Neuronal stem cell (in vitro differentiated cells): ENCODE data around the gene PLEKHG3.
A peak's percentile ranks its signal among the peaks of the same experiment; 100 is the strongest.

Source experiments
- DNase-seq: peaks from one replicate; pipeline ENCODE4 v3.0.0-alpha.2; 2013; ENCODE audit warnings: low spot score
- H2AFZ ChIP-seq: one replicate; pipeline ENCODE4 v1.6.1; 2013; ENCODE audit warnings: mild to moderate bottlenecking, low read length, inconsistent platforms
- H2AK5ac ChIP-seq: 2 replicates; pipeline ENCODE4 v1.6.1; 2013; ENCODE audit warnings: low read depth, mild to moderate bottlenecking, inconsistent platforms, low read length, moderate library complexity, mixed read lengths
- H2BK120ac ChIP-seq: 2 replicates; pipeline ENCODE4 v1.6.1; 2013; ENCODE audit warnings: low read depth, mild to moderate bottlenecking, inconsistent platforms, low read length, moderate library complexity, mixed read lengths
- H2BK12ac ChIP-seq: one replicate; pipeline ENCODE4 v1.6.1; 2013; ENCODE audit warnings: low read length, inconsistent platforms
- H2BK15ac ChIP-seq: 2 replicates; pipeline ENCODE4 v1.6.1; 2013; ENCODE audit warnings: mild to moderate bottlenecking, low read length, inconsistent platforms, mixed read lengths
- H2BK5ac ChIP-seq: one replicate; pipeline ENCODE4 v1.6.1; 2013; ENCODE audit warnings: inconsistent platforms, mild to moderate bottlenecking, low read length, moderate library complexity
- H3K14ac ChIP-seq: one replicate; pipeline ENCODE4 v1.6.1; 2013; ENCODE audit warnings: low read length, inconsistent platforms
- H3K18ac ChIP-seq: 2 replicates; pipeline ENCODE4 v1.6.1; 2013; ENCODE audit warnings: low read length, inconsistent platforms
- H3K23ac ChIP-seq: 2 replicates; pipeline ENCODE4 v1.6.1; 2013; ENCODE audit warnings: low read depth, mild to moderate bottlenecking, mixed read lengths, low read length, inconsistent platforms; ENCODE audit not compliant: poor library complexity
- H3K27ac ChIP-seq: replicated peaks from 3 replicates; pipeline ENCODE4 v1.5.1; 2013; ENCODE audit warnings: low read length, inconsistent platforms
- H3K27me3 ChIP-seq, 3 experiments: 2 replicates each; pipeline ENCODE4 v1.6.1; 2013; ENCODE audit warnings: low read length in 3 of 3, mild to moderate bottlenecking in 2 of 3, inconsistent platforms in 1 of 3, low read depth in 1 of 3, mixed read lengths in 1 of 3, moderate library complexity in 1 of 3; ENCODE audit not compliant: control insufficient read depth in 3 of 3, insufficient read depth in 3 of 3
- H3K36me3 ChIP-seq, 2 donors: replicated peaks in 1 of 2; 2 replicates each; pipeline ENCODE4 v1.6.1; 2013; ENCODE audit warnings: low read length in 2 of 2; ENCODE audit not compliant: control insufficient read depth in 2 of 2, insufficient read depth in 2 of 2
- H3K4ac ChIP-seq: 2 replicates; pipeline ENCODE4 v1.6.1; 2013; ENCODE audit warnings: inconsistent platforms, mild to moderate bottlenecking, low read length, moderate library complexity
- H3K4me1 ChIP-seq, 2 donors: 1 replicate in 1 of 2; 2 replicates in 1 of 2; pipeline ENCODE4 v1.6.1; 2013; ENCODE audit warnings: low read length in 2 of 2, low read depth in 1 of 2; ENCODE audit not compliant: control insufficient read depth in 2 of 2, insufficient read depth in 1 of 2
- H3K4me2 ChIP-seq: one replicate; pipeline ENCODE4 v1.6.1; 2013; ENCODE audit warnings: mild to moderate bottlenecking, low read length, inconsistent platforms; ENCODE audit not compliant: insufficient read depth, poor library complexity, severe bottlenecking
- H3K4me3 ChIP-seq, 2 donors: 2 replicates each; pipeline ENCODE4 v1.5.1; 2013; ENCODE audit warnings: low read length in 2 of 2, mild to moderate bottlenecking in 2 of 2, inconsistent platforms in 1 of 2, moderate library complexity in 1 of 2
- H3K79me1 ChIP-seq: one replicate; pipeline ENCODE4 v1.6.1; 2013; ENCODE audit warnings: low read depth, mild to moderate bottlenecking, inconsistent platforms, low read length, moderate library complexity
- H3K9ac ChIP-seq: one replicate; pipeline ENCODE4 v1.6.1; 2013; ENCODE audit warnings: mild to moderate bottlenecking, low read depth, low read length, inconsistent platforms; ENCODE audit not compliant: poor library complexity
- H3K9me3 ChIP-seq, 2 donors: replicated peaks in 1 of 2; 2 replicates each; pipeline versions ENCODE3 to v1.6.1; 2013; ENCODE audit warnings: low read length in 2 of 2, mild to moderate bottlenecking in 2 of 2, inconsistent platforms in 1 of 2, low read depth in 1 of 2, mixed read lengths in 1 of 2, moderate library complexity in 1 of 2; ENCODE audit not compliant: control insufficient read depth in 2 of 2, insufficient read depth in 1 of 2
- H4K8ac ChIP-seq: one replicate; pipeline ENCODE4 v1.6.1; 2013; ENCODE audit warnings: low read depth, mild to moderate bottlenecking, inconsistent platforms, low read length, moderate library complexity
- H4K91ac ChIP-seq: one replicate; pipeline ENCODE4 v1.6.1; 2013; ENCODE audit warnings: low read length, low read depth, mild to moderate bottlenecking, inconsistent platforms; ENCODE audit not compliant: poor library complexity
- WGBS, 2 donors: extraction: QIAGEN DNeasy Blood & Tissue Kit; methylation state at CpG; one replicate each; pipeline ENCODE4 v1.1.7; 2013; ENCODE audit warnings: missing lambda C conversion rate in 2 of 2, mixed read lengths in 1 of 2; ENCODE audit not compliant: insufficient read length in 2 of 2, insufficient replicate concordance in 1 of 2; ENCODE audit errors: extremely low coverage in 2 of 2; 5-methylcytosine and 5-hydroxymethylcytosine counted together

PLEKHG3 gene

DNA sequence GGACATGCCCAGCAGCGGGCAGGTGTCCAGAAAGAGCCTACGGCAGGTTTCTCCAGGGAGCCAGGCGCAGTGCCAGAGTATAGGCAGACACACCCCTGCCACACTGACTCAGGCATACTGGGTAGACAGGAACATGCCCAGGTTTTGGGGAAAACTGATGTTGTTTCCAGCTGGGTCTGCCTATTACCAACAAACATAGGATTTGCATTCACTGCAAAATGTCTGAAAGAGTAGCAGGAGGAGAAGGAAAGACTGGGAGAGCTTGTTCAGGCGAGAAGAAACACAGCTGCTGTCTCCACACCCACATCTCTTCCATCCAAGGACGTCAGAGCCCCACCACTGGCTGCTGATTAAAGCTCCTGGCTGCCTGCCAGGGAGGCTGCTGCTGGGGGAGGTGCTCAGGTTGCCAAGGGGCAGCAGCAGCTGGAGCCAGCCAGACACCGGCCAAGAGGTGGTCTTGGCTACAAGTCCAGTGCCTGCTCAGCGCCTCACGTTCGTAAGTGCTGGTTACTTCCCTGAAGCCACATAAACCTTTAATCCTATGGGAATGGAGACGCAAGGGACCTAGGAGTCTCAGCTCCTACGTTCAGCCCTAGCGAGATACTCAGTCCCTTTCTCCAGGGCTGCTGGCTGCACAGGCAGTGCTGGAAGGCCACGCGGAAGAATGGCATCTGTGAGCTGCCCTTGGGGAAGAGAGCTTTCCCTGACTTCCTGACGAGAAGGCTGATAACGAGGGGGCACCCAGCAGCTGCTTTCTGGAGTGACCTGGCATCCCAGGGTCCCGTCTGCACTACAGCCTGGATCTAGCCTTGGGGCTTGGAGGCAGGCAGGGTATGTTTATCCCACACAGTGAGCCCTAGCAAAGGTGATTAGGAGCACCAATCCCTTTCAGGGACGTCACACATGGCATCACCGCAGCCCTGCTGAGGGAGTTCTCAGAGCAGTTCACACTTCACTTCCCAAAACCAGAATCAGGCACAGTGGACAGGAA is 58.1 kb downstream of the PLEKHG3 start:
- Histone ChIP-seq H4K91ac (no peak overlapping the region), H3K4me3 (no peak overlapping the region), H3K23ac (peak overlapping the region; percentile 37), H2AK5ac (peak overlapping the region; percentile 25), H3K36me3 (no peaks in the 10 kb centered on the region), H3K9ac (no peak overlapping the region), H2BK5ac (no peak overlapping the region), H3K4me1 (peaks cover 8 to 31% of the 10 kb centered on the region in 2 donors), H2AFZ (no peak overlapping the region), H3K27me3 (peaks cover 0 to 71% (median 4%) of the 10 kb centered on the region in 3 experiments), H4K8ac (no peak overlapping the region), H3K79me1 (no peaks in the 10 kb centered on the region), H3K4ac (no peak overlapping the region), H3K18ac (peak overlapping the region; percentile 53), H3K4me2 (no peak overlapping the region), H2BK15ac (no peak overlapping the region), H3K27ac (no peak overlapping the region), H3K14ac (peak overlapping the region; percentile 60), H2BK120ac (no peak overlapping the region), H2BK12ac (no peak overlapping the region), H3K9me3 (no peaks in the 10 kb centered on the region)
- WGBS, 2 donors = no CpG with 5 or more reads among the region's 19 CpGs
- DNase-seq = no peak

DNA sequence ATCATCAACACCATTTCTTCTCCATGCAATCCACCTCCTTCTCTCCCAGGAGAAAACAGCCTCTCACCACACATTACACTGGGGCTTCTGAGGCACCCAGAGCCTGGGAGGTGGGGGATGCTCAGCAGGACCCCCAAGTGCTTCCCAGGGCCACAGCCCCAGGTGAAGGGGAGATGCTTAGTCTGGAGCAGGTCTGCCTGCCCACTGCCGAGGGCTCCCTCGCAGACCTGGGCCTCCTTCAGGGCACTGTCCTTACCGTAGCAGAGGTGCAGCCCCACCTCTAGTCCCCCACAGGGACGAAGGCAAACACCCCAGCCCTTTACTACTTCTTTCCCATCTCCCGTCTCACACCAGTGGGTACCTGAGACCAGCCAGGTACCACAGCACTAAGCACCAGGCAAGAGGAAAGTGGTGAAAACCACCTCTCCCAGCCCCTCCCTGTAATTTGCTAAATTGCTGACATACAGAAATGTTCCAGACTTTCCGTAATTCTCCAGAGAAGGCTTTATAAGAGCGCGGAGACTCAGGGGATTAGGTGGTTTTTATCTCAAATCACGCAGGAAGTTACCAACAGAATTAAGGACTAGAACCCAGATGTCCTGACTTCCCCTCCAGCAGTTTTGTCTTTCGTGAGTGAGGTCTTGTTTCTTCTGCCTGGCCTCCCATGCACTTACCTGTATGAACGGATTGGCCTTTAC is 59.0 kb downstream of the PLEKHG3 start:
- Histone ChIP-seq H4K91ac (no peak overlapping the region), H3K4me3 (no peak overlapping the region), H3K36me3 (no peaks in the 10 kb centered on the region), H3K23ac (peak overlapping the region; percentile 50), H3K9me3 (no peaks in the 10 kb centered on the region), H2BK5ac (no peak overlapping the region), H3K79me1 (no peaks in the 10 kb centered on the region), H2AK5ac (peak overlapping the region; percentile 25), H2BK12ac (no peak overlapping the region), H3K4me1 (peaks cover 6 to 29% of the 10 kb centered on the region in 2 donors), H3K27ac (no peak overlapping the region), H3K9ac (no peak overlapping the region), H4K8ac (no peak overlapping the region), H2AFZ (no peak overlapping the region), H3K14ac (peak overlapping the region; percentile 60), H3K4me2 (no peak overlapping the region), H3K18ac (no peak overlapping the region), H2BK120ac (no peak overlapping the region), H3K4ac (no peak overlapping the region), H3K27me3 (peaks cover 0 to 71% (median 4%) of the 10 kb centered on the region in 3 experiments), H2BK15ac (peak overlapping the region; percentile 42)
- no peak for DNase-seq
- no CpG with 5 or more reads among the region's 11 CpGs for WGBS, 2 donors

DNA sequence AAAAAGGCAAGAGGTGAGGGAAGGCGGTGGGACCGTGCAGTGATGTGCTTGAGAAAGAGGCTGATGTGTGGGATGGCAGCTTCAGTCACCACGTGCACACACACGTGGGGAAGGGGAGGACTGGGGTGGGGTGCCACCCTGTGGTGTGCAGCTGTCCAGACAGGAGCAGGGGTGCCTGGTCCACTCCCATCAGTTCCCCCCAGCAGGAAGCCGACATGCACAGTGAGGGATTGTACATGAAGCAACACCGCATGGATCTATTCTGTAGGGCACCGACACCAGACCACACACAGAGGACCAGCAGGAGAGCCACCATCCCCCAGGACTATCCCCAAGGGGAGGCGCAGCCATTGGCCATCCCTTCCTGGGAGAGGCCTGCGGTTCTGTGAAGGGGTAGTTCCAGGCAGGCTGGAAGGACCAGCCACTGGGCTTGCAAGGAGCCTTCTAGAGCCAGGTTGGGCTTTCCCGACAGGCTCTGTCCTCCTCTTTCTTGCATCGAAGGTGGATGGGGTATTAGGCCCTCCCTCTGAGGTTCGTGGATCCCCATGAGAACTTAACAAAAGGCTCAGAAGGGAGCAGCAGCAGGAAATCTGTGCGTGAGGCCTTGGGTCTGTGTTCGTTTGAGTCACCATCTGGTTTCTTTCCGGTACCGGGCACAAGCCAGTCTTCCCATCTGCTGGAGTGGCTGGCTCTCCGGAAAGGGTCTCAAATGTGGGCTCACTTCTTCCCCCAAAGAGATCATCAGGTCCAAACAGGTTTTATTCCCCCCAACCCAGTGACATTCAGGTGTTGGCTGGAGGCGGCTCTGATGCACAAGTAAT is 59.8 kb downstream of the PLEKHG3 start:
- Histone ChIP-seq H3K27me3 (peaks cover 0 to 70% (median 4%) of the 10 kb centered on the region in 3 experiments), H3K9me3 (no peaks in the 10 kb centered on the region), H2BK5ac (no peak overlapping the region), H3K14ac (peak overlapping the region; percentile 86), H3K4me1 (peaks cover 5 to 32% of the 10 kb centered on the region in 2 donors), H2BK12ac (no peak overlapping the region), H3K4me3 (no peak overlapping the region), H3K36me3 (no peaks in the 10 kb centered on the region), H2AFZ (peak overlapping the region; percentile 92), H3K23ac (peak overlapping the region; percentile 50), H3K18ac (peak overlapping the region; percentile 92), H4K8ac (no peak overlapping the region), H3K9ac (no peak overlapping the region), H3K27ac (no peak overlapping the region), H3K4me2 (no peak overlapping the region), H2BK15ac (peak overlapping the region; percentile 96), H4K91ac (peak overlapping the region; percentile 3), H3K79me1 (no peaks in the 10 kb centered on the region), H2BK120ac (no peak overlapping the region), H3K4ac (no peak overlapping the region), H2AK5ac (peak overlapping the region; percentile 30)
- no CpG with 5 or more reads among the region's 18 CpGs for WGBS, 2 donors
- DNase-seq = no peak
